Neural cell (in vitro differentiated cells): ENCODE results near the gene SLC16A8.

ENCODE experiments used
- MXI1 ChIP-seq: fragments of 450-650 bp; conservative IDR thresholded peaks from 2 replicates; pipeline ENCODE4 v1.6.1; 2014; ENCODE audit warnings: antibody characterized with exemption, mild to moderate bottlenecking; ENCODE audit not compliant: poor library complexity, severe bottlenecking
- POLR2AphosphoS5 ChIP-seq: IDR thresholded peaks from 2 replicates; pipeline ENCODE4 v1.6.1; 2012
- RAD21 ChIP-seq: fragments of 450-650 bp; conservative IDR thresholded peaks from 2 replicates; pipeline ENCODE4 v1.6.1; 2014; ENCODE audit warnings: antibody characterized with exemption, mild to moderate bottlenecking, moderate library complexity
- TF ChIP-seq, protein P1 (sequence below): fragments of 450-650 bp; IDR thresholded peaks from 2 replicates; pipeline ENCODE4 v1.5.1; 2014; ENCODE audit warnings: antibody characterized with exemption, mild to moderate bottlenecking, moderate library complexity; ENCODE audit not compliant: poor library complexity, severe bottlenecking
- TF ChIP-seq, protein P2 (sequence below): IDR thresholded peaks from 2 replicates; pipeline ENCODE4 v1.6.1; 2012; ENCODE audit warnings: borderline replicate concordance

DNA sequence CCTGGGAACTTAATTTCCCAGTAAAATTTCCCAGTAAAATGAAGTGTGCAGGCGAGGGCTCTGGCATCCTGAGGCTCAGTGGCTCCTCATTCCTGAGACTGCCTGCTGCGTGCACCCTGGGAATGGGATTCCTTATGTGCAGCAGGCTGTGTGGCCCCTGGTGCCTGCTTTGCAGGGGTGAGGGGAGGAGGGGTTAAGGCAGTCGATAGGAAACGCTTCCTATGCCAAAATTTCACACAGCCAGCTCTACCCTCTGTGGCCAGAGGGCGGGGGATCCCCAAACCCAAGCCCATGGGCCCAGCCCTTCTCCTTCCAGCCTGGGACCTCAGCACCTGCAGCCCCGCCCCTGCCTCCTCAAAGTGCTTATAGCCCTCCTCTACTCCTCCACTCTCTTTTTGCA is 38.6 kb upstream of the SLC16A8 start:
- TF ChIP-seq, protein P1, sequence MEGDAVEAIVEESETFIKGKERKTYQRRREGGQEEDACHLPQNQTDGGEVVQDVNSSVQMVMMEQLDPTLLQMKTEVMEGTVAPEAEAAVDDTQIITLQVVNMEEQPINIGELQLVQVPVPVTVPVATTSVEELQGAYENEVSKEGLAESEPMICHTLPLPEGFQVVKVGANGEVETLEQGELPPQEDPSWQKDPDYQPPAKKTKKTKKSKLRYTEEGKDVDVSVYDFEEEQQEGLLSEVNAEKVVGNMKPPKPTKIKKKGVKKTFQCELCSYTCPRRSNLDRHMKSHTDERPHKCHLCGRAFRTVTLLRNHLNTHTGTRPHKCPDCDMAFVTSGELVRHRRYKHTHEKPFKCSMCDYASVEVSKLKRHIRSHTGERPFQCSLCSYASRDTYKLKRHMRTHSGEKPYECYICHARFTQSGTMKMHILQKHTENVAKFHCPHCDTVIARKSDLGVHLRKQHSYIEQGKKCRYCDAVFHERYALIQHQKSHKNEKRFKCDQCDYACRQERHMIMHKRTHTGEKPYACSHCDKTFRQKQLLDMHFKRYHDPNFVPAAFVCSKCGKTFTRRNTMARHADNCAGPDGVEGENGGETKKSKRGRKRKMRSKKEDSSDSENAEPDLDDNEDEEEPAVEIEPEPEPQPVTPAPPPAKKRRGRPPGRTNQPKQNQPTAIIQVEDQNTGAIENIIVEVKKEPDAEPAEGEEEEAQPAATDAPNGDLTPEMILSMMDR = no peak
- TF ChIP-seq, protein P2, sequence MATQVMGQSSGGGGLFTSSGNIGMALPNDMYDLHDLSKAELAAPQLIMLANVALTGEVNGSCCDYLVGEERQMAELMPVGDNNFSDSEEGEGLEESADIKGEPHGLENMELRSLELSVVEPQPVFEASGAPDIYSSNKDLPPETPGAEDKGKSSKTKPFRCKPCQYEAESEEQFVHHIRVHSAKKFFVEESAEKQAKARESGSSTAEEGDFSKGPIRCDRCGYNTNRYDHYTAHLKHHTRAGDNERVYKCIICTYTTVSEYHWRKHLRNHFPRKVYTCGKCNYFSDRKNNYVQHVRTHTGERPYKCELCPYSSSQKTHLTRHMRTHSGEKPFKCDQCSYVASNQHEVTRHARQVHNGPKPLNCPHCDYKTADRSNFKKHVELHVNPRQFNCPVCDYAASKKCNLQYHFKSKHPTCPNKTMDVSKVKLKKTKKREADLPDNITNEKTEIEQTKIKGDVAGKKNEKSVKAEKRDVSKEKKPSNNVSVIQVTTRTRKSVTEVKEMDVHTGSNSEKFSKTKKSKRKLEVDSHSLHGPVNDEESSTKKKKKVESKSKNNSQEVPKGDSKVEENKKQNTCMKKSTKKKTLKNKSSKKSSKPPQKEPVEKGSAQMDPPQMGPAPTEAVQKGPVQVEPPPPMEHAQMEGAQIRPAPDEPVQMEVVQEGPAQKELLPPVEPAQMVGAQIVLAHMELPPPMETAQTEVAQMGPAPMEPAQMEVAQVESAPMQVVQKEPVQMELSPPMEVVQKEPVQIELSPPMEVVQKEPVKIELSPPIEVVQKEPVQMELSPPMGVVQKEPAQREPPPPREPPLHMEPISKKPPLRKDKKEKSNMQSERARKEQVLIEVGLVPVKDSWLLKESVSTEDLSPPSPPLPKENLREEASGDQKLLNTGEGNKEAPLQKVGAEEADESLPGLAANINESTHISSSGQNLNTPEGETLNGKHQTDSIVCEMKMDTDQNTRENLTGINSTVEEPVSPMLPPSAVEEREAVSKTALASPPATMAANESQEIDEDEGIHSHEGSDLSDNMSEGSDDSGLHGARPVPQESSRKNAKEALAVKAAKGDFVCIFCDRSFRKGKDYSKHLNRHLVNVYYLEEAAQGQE = no peak
- TF ChIP-seq MXI1 (no peak), POLR2AphosphoS5 (no peak), RAD21 (no peak)
